GM19467 (cell line): ENCODE measurements around the gene ZDHHC17.
"Not testable (repeated sequence)": the region's sequence is repeated elsewhere in the genome, so short reads cannot be mapped to it uniquely, and the experiment has no call there.

Experiments used
- ATAC-seq: cut with Tn5 transposase; IDR thresholded peaks from one replicate; pipeline ENCODE4 v1.9.1; 2021; ENCODE audit warnings: mild to moderate bottlenecking, moderate library complexity; ENCODE audit not compliant: unreplicated experiment

Gene ZDHHC17

DNA sequence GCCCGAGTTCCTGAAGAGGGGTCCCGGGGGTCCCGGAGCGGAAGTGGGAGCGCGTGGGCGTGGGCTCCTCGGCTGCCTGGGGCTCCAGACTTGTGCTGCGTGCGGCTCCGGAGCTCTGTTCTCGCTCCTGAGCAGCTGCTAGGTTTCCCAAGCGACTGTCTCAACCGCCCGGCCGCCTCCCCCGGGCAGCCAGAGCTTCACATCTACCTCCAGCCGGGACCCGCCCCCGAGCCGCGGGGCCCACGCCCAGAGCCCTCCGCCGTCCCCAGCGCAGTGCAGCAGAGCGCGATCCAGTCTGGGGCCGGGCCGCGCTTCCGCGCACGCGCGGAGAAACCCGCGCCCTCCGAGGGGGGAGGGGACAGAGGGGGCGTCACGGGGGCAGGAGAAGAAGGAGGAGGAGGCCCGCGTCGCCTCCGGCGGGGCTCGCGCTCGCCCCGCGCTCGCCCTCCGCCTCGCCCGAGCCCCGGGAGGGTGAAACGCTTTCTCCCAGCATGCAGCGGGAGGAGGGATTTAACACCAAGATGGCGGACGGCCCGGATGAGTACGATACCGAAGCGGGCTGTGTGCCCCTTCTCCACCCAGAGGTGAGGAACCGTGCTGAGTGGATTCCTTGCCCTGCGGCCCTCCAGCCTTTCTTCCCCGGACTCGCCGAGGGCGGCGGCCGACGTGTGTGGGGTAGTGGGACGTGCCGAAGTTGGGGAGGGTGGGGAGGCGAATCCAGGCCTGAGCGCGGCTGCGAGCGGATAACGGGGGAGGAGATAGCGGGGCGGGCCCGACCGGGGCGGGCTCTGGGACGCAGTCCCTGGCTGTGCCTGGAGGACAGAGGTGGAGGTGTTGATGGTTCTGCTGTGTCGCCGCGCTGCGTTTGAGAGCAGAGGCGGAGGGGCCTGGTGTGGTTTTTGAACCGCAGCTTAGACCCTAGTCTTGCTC, at the start of gene ZDHHC17:
ZDHHC17 (plus strand) TSS at position 370 of the 930 bp plus-strand sequence; CDS start at position 492, 122 bp downstream.
- peak; percentile 95 for ATAC-seq

DNA sequence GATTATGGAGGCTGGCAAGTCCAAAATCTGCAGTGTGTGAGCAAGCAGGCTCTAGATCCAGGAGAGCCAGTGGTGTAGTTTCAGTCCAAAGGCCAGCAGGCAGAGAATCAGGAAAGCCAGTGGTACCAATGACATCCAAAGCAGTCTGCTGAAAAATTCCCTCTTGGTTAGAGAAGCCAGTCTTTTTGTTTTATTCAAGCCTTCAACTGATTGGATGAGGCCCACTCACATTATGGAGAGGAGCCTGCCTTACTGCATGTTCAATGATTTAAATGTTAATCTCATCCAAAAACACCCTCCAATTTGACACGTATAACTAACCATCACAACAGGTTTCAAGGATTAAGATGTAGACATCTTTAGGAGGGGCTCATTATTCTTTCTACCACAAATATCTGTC, 49.5 kb upstream of the ZDHHC17 start:
- no peak for ATAC-seq

GRCh38 chr12:76714861-76715260, 49.1 kb upstream of the ZDHHC17 start:
- ATAC-seq: no peak

GRCh38 chr12:76715332-76715731, 48.6 kb upstream of the ZDHHC17 start:
- ATAC-seq: no peak

DNA sequence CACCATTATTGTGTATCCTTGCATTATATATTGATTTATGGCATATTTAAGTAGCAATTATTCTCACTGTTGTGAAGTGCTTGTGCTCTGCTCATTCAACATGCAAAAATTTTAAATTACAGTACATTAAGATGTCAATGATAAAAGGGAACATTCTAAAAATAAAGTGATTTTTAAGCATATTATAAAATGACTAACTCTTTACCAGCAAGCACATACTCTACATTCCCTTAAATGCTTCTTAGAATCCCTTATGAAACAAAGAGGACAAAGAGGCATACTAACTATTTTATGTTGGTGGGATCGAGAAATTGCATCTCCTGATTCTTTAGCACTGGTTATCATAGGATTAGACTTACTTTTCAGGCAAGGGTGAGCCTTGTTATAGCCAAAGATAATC, 46.6 kb upstream of the ZDHHC17 start:
- no peak for ATAC-seq

DNA sequence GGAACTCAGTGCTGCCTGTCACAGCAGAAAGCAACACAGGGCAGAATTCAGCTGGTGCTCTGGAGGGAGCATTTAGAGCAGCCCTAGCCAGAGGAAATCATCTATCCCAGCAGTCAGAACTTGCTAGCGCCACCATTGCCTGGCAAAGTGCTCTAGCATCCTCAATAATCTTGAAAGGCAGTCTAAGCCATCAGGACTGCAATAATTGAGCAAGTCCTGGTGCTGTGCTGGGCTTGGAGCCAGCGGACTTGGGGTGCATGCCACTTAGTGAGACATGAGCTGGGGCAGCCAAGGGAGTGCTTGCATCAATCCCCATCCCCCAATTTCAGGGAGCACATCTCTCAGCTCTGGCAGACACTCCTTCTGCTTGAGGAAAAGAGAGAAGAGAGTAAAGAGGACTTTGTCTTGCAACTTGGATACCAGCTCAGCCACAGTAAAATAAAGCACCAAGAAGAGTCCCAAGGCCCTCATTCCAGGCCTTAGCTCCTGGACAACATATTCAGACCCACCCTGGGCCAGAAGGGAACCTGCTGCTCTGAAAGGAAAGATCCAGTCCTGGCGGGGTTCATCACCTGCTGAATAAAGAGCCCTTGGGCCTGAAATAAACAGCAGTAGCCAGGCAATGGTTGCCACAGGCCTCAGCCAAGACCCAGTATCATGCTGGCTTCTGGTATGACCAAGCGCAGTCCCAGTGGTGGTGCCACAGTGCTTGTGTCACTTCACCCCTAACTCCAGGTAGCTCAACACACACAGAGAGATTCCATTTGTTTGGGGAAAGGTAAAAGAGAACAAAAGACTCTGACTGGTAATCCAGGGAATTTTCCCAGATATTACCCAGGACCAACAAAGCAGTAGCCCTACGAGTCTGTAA, 44.5 kb upstream of the ZDHHC17 start:
- ATAC-seq: no peak

DNA sequence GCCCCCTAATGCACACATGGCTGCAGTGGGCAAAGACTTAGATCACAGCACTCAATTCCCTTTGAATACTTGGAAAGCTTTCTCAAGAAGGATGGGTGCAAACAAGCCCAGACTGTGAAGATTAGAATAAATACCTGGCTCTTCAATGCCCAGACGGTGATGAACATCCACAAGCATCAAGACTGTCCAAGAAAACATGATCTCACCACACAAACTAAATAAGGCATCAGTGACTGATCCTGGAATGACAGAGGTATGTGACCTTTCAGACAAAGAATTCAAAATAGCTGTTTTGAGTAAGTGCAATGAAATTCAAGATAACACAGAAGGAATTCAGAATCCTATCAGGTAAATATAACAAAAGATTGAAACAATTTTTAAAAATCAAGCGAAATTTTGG, 43.8 kb upstream of the ZDHHC17 start:
- ATAC-seq: no peak

- ATAC-seq: no peak
These were observed 37.3 kb upstream of the ZDHHC17 start for GRCh38 chr12:76726626-76727025.

DNA sequence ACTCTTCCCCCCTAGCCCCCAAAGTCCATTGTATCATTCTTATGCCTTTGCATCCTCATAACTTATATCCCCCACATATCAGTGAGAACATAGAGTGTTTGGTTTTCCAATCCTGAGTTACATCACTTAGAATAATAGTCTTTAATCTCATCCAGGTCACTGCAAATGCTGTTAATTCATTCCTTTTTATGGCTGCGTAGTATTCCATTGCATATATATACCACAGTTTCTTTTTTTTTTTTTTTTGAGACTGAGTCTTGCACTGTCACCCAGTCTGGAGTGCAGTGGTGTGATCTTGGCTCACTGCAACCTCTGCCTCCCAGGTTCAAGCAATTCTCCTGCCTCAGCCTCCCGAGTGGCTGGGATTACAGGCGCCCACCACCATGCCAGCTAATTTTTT, 31.7 kb upstream of the ZDHHC17 start:
- not testable (repeated sequence) for ATAC-seq

GRCh38 chr12:76737689-76738088, 26.2 kb upstream of the ZDHHC17 start:
- not testable (repeated sequence) for ATAC-seq

DNA sequence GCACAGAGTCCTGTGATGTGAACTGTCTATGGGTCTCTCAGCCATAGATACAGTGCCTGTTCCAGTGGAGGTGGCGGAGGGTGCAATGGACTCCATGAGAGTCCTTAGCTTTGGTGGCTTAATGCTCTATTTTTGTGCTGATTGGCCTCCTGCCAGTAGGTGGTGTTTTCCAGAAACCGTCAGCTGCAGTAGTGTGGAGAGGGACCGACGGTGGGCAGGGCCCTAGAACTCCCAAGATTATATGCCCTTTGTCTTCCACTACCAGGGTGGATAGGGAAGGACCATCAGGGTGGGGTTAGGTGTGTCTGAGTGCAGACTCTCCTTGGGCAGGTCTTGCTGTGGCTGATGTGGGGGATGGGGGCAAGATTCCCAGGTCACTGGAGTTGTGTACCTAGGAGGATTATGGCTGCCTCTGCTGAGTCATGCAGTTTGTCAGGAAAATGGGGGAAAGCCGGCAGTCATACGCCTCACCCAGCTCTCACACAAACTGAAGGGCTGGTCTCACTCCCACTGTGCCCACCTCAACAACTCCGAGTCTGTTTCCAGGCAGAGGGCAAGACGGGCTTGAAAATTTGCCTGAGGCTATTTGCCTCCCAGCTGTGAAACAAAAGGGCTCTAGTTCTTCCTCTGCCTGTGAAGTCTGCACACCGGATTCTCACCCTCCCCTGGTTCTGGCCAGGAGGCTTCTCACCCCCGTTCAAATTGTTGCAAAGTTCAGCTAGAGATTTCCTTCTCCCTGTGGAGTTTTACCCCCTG, 24.9 kb upstream of the ZDHHC17 start:
- no peak for ATAC-seq

DNA sequence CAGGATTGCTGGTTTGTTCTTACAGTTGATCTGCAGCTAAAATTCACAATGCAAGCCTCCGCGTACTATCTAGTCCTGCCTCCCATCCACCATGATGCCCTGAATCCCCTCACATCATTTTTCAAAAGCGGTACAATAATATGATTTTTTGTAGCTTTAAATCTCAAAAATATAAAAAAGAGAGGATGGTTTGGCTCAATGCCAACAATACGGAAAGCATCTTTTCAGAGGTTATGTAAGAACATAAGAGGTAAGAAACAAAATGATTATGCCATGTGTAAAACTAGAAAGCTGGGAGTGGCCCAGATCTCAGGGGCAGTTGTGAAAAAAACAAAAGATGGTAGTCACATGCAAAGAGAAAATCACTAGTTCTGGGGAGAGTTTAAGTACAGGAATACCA, 24.0 kb upstream of the ZDHHC17 start:
- ATAC-seq: no peak

- no peak for ATAC-seq
These were observed 23.4 kb upstream of the ZDHHC17 start for GRCh38 chr12:76740501-76740900.

- no peak for ATAC-seq
These were observed 18.6 kb upstream of the ZDHHC17 start for GRCh38 chr12:76745343-76745742.

- ATAC-seq: no peak
These were observed 17.4 kb upstream of the ZDHHC17 start for GRCh38 chr12:76746516-76746915.

DNA sequence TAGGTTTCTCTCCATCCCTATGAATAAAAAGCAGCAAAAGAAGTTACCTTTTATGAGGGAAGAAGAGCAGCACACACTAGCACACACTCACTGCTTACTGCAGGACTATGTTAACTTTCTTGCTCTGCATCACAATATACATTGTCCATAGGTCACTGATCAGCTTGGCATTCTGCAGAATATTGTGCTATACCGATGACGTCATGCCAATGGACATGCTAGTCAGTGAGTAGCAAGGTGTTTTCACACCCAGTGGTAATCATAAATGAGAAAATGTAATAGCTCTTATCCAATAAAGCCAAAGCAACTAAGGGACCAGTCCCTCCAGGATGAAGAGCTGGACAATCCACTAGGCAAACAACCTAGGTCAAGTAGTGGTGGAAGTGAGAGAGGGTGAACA, 16.7 kb upstream of the ZDHHC17 start:
- no peak for ATAC-seq

DNA sequence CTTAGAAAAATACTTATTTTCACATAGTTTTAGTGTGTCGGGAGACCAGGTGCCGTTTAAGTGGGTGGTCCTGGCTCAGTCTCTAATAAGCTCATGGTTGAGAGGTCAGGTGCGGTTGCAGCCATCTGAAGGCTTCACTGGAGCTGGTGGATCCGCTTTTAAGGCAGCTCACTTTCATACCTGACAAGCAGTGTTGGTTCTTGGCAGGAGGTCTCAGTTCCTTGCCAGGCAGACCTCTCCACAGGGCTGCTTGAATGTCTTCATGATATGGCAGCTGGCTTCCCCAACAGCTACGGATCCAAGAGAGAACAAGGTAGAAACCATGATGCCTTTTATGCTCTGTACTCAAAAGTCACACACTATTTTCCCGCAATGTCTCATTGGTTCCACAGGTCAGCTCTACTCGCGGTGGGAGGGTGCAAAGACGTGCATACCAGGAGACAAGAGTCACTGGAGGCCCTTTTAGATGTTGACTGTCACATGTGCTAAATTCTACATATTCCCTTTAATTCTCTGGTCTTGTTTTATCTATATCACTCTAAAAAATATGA, 8.0 kb upstream of the ZDHHC17 start:
- ATAC-seq: no peak

DNA sequence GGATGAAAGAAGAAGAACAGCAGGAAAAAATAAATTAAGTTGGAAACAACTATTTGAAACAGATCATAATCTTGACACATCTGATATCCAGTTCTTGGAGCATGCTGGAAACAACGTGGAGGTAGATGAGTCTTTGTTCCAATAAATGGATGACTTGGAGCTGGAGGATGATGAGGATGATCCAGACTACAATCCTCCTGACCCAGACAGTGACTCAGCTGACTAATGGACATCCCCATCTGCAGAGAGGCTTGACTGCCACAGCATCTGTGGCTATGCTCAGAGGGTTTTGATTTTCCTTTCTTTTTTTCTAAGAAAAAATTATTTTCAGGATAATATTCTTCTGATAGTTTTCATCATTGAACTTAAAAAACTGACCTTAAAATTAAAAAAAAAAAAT, 6.2 kb upstream of the ZDHHC17 start:
- no peak for ATAC-seq

DNA sequence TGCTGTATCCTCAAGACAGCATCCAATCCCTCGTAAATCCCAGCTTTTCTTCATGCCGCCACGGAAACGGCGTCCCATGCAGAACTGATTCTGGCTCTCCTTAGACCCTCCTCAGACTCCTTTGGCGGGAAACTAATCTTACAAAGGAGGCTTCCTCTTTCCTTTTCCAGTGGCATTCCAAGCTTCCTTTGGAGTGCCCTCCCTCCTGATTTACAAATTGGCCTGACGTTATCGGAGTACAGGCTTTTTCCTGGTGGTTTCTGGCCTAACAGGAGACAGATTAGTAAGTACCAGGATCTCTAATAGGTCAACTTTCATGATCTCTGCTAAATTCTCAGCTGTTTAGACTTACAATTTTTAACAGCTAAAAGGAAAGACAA, 1.3 kb upstream of the ZDHHC17 start:
- no peak for ATAC-seq

GRCh38 chr12:76764856-76765255, 941 bp downstream of the ZDHHC17 start:
- ATAC-seq: no peak

- no peak for ATAC-seq
These were observed 1.7 kb downstream of the ZDHHC17 start for GRCh38 chr12:76765598-76765997.
